ENCODE measurements around the gene CLHC1. TPM values are rescaled to one million over a fixed set of nuclear protein-coding genes. Genes with fewer than 3 reads are reported as not detected.
"Not testable (repeated sequence)": the region's sequence is repeated elsewhere in the genome, so short reads cannot be mapped to it uniquely, and the experiment has no call there.

Gene CLHC1
- total RNA-seq, 2 donors from 2014 or later, result 4.6 to 9.5 TPM

DNA sequence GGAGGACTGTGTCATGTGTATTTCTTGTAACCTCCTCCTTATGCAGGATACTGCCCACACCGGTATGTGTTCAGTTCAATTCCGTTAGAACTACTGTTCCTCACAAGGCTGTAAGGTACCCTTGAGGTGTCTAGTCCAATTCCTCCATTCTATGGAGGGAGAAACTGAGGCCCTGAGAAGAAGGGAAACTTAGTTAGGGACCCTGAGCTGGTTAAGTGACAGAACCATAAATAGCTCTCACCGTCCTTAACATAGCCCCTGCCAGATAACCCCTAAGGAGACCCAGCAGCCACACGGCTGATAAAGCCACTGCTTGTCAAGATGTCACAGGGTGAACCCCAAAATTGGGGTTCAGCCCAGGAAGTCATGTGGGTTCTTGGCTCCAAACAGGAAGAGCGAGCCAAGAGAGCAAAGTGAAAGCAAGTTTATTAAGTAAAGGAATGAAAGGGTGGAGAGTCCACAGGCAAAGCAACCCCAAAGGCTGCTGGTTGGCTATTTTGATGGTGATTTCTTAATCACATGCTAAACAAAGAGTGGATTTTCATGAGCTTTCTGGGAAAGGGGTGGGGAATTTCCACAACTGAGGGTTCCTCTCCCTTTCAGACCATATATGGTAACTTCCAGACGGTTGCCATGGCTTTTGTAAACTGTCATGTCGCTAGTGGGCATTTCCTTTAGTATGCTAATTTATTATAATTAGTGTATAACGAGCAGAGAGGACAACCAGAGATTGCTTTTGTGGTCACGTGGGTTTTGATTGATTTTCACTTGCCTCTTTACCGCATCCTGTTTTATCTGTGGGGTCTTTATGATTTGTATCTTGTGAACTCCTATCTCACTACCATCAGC, 98.4 kb downstream of the CLHC1 start:
- Histone ChIP-seq H3K4me3 (peak overlapping the region; percentile 30 to 43), H3K4me1 (peaks cover 0 to 29% of the 10 kb centered on the region in 2 donors), H3K27ac (peak overlapping the region; percentile 49 to 76), H3K27me3 (no peaks in the 10 kb centered on the region), H3K9me3 (no peaks in the 10 kb centered on the region), H3K36me3 (no peaks in the 10 kb centered on the region)
- TF ChIP-seq, protein P1, sequence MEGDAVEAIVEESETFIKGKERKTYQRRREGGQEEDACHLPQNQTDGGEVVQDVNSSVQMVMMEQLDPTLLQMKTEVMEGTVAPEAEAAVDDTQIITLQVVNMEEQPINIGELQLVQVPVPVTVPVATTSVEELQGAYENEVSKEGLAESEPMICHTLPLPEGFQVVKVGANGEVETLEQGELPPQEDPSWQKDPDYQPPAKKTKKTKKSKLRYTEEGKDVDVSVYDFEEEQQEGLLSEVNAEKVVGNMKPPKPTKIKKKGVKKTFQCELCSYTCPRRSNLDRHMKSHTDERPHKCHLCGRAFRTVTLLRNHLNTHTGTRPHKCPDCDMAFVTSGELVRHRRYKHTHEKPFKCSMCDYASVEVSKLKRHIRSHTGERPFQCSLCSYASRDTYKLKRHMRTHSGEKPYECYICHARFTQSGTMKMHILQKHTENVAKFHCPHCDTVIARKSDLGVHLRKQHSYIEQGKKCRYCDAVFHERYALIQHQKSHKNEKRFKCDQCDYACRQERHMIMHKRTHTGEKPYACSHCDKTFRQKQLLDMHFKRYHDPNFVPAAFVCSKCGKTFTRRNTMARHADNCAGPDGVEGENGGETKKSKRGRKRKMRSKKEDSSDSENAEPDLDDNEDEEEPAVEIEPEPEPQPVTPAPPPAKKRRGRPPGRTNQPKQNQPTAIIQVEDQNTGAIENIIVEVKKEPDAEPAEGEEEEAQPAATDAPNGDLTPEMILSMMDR (IDR thresholded peaks at IDR 0.05), result no peak
- peak; percentile 75 for DNase-seq (ENCODE audit: low spot score)

DNA sequence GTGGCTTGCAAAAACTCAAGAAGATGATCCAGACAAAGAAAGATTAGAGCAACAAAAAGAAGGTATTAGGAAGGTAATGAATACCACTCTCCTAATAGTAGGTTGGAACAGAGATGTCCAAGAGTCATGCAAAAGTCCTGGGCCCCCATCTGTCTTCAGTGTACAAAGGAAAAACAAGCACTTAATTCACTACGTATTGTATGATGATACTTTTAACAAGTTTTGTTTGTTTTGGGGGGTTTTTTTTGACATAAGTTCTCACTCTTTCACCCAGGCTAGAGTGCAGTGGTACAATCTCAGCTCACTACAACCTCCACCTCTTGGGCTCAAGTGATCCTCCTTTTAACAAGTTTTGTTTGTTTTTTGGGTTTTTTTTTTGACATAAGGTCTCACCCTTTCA, 101.2 kb downstream of the CLHC1 start:
- TF ChIP-seq, protein P1 (IDR thresholded peaks at IDR 0.05), result no peak
- Histone ChIP-seq H3K27ac (no peak overlapping the region), H3K4me3 (no peak overlapping the region), H3K9me3 (no peaks in the 10 kb centered on the region), H3K4me1 (peaks cover 0 to 12% of the 10 kb centered on the region in 2 donors), H3K27me3 (no peaks in the 10 kb centered on the region), H3K36me3 (no peaks in the 10 kb centered on the region)
- DNase-seq (ENCODE audit: low spot score), result no peak

DNA sequence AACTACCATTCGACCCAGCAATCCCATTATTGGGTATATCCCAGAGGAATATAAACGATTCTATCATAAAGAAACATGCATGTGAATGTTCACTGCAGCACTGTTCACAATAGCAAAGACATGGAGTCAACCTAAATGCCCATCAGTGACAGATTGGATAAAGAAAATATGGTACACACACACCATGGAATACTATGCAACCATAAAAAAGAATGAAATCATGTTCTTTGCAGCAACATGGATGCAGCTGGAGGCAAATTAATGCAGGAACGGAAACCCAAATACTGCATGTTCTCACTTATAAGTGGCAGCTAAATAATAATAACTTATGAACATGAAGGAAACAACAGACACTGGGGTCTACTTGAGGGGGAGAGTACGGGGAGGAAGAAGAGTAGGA, 105.5 kb downstream of the CLHC1 start:
- DNase-seq (ENCODE audit: low spot score); H3K27me3 ChIP-seq; H3K9me3 ChIP-seq; H3K27ac ChIP-seq; H3K4me1 ChIP-seq; H3K4me3 ChIP-seq; H3K36me3 ChIP-seq: not testable (repeated sequence)

Other genes starting within 250 kb of the CLHC1 start
- gene RTN4, start 181.8 kb downstream of the CLHC1 start, total RNA-seq, result 100 to 1,000 TPM; 152 to 203 TPM
- gene RPS27A, start 395 bp upstream of the CLHC1 start, total RNA-seq, result 1,000 to 10,000 TPM in 1 of 2 donors, 100 to 1,000 TPM in 1; 613 to 1,505 TPM
- gene MTIF2, start 36.9 kb upstream of the CLHC1 start, total RNA-seq, result 10 to 100 TPM; 25.1 to 29.8 TPM
- 10 to 100 TPM; 21.5 to 26.4 TPM for gene CCDC88A, start 187.6 kb upstream of the CLHC1 start, total RNA-seq

Data from right atrium auricular region (tissue), 2 donors.